ENCODE measurements around the gene CEP112.

DNA sequence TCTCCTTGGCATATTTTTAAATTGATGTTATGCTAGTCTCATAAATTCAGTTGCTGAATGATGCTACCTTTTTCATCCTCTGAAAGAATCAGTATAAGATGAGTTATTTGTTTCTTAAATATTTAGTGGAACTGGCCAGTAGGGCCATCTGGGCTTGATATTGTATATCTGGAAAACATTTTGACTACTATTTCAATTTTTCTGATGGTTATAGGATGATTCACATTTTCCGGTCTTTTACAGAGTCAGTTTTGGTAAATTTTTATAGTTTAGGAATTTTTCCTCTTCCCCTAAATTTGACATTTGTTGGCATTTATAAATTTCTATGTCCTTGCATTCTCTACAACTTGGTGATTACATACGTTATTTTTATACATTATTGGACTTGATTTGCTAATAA, 334.2 kb downstream of the CEP112 start:
- TF ChIP-seq CTCF (IDR thresholded peaks at IDR 0.05; ENCODE audit: extremely low read depth in 1 of 2, insufficient read depth in 1 of 2, low read depth in 1 of 2, low read length in 2 of 2) (no peak), EZH2 (IDR thresholded peaks at IDR 0.05; ENCODE audit: borderline replicate concordance, low read depth, low read length, severe bottlenecking) (no peak)

All from endothelial cell of umbilical vein (primary cell).